ENCODE results near the gene RPS24. TPM values are rescaled to one million over a fixed set of nuclear protein-coding genes. Genes with fewer than 3 reads are reported as not detected.

RPS24 gene
- total RNA-seq, 1 donor from 2014 or later, result 691 TPM

DNA sequence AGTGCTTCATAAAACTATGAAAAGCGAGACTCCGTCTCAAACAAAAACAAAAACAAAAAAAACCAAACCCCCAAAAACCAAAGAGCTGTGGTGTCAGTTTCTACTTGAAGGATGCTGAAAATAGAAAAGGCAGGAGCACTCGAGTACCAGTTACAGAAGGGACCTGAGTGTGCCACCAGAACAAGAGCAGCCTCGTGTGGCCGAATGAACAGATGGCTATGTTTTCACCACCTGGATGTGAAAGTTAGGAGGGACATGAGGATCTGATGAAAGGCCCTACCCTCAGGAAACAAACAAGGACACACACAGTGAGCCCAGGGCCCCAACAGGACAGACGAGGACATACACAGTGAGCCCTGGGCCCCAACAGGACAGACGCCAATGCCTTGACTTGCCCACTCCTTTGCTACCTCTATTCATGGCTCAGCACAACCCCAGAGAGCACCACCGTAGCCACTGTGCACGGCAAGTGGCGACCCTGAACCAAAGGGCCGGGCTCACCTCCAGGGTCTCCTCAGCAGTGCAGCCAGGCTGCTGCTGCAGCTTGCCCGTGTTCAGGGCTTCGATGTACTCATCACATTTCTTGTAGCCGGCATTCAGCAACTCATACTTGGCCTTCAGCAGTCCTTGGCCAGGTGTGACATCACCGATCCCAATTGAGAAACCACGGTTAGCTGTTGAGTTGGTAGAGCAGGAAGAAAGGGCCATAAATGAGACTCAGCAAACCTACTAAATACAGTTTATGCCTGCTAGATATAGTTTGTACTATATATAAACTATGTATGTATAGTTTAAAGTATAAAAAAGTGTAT lies 29.2 kb upstream of the RPS24 start:
- Mint-ChIP-seq H3K9me3 (ENCODE audit: unreplicated experiment) (peaks cover 2% of the 10 kb centered on the region), H3K4me3 (ENCODE audit: unreplicated experiment) (no peak overlapping the region), H3K4me1 (ENCODE audit: low read depth, unreplicated experiment) (peaks cover 3% of the 10 kb centered on the region), H3K27ac (ENCODE audit: unreplicated experiment) (no peak overlapping the region), H3K27me3 (ENCODE audit: unreplicated experiment) (no peaks in the 10 kb centered on the region), H3K36me3 (ENCODE audit: unreplicated experiment) (no peaks in the 10 kb centered on the region)
- DNase-seq, result no peak
- TF ChIP-seq, protein P1, sequence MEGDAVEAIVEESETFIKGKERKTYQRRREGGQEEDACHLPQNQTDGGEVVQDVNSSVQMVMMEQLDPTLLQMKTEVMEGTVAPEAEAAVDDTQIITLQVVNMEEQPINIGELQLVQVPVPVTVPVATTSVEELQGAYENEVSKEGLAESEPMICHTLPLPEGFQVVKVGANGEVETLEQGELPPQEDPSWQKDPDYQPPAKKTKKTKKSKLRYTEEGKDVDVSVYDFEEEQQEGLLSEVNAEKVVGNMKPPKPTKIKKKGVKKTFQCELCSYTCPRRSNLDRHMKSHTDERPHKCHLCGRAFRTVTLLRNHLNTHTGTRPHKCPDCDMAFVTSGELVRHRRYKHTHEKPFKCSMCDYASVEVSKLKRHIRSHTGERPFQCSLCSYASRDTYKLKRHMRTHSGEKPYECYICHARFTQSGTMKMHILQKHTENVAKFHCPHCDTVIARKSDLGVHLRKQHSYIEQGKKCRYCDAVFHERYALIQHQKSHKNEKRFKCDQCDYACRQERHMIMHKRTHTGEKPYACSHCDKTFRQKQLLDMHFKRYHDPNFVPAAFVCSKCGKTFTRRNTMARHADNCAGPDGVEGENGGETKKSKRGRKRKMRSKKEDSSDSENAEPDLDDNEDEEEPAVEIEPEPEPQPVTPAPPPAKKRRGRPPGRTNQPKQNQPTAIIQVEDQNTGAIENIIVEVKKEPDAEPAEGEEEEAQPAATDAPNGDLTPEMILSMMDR (IDR thresholded peaks at IDR 0.05; ENCODE audit: partially characterized antibody, unreplicated experiment), result no peak

DNA sequence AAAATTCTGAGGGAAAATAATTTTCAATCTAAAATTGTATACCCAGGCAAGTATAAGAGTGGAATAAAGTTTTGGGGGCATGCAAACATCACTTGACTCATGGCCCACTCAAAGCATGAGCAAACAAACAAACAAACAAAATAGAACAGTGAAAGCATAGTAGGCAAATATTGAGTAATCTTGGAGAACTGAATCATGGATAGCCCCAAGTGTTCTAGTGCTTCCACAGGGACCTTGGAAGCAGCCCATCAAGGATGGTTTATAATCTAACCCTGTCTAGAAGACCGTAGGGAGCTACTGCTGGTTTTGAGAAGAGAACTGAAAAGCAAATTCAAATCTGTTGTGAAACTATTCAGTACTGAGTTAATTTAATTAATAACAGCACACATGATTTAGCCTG lies 26.5 kb upstream of the RPS24 start:
- no peak for DNase-seq
- Mint-ChIP-seq H3K27me3 (ENCODE audit: unreplicated experiment) (no peaks in the 10 kb centered on the region), H3K36me3 (ENCODE audit: unreplicated experiment) (no peaks in the 10 kb centered on the region), H3K4me1 (ENCODE audit: low read depth, unreplicated experiment) (peaks cover 3% of the 10 kb centered on the region), H3K27ac (ENCODE audit: unreplicated experiment) (no peak overlapping the region), H3K4me3 (ENCODE audit: unreplicated experiment) (no peak overlapping the region), H3K9me3 (ENCODE audit: unreplicated experiment) (peaks cover 2% of the 10 kb centered on the region)
- TF ChIP-seq, protein P1 (IDR thresholded peaks at IDR 0.05; ENCODE audit: partially characterized antibody, unreplicated experiment), result no peak

DNA sequence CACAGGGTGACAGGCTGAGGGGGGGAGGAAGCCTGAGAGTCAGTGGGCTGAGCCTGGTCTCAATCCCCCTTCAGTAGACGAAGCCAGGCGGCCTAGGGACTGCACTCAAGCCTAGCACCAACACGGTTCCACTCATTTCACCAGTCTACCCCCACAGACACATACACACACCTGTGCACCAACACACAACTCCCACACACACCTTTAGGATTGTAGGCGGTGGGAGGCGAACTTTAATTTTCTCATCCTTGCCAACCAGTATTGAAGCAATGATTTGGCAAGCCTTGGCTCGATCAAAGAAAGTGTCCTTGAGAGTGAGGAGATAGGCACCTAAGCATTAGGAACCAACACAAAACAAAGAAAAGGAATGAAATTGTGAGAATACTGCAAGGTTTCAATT lies 24.0 kb upstream of the RPS24 start:
- no peaks in the 10 kb centered on the region for H3K4me1 Mint-ChIP-seq (ENCODE audit: low read depth, unreplicated experiment)
- TF ChIP-seq, protein P1 (IDR thresholded peaks at IDR 0.05; ENCODE audit: partially characterized antibody, unreplicated experiment), result no peak
- no peak for DNase-seq
- H3K27ac Mint-ChIP-seq (ENCODE audit: unreplicated experiment), result no peak overlapping the region
- no peaks in the 10 kb centered on the region for H3K36me3 Mint-ChIP-seq (ENCODE audit: unreplicated experiment)
- no peaks in the 10 kb centered on the region for H3K9me3 Mint-ChIP-seq (ENCODE audit: unreplicated experiment)
- H3K4me3 Mint-ChIP-seq (ENCODE audit: unreplicated experiment), result no peak overlapping the region
- H3K27me3 Mint-ChIP-seq (ENCODE audit: unreplicated experiment), result no peaks in the 10 kb centered on the region

DNA sequence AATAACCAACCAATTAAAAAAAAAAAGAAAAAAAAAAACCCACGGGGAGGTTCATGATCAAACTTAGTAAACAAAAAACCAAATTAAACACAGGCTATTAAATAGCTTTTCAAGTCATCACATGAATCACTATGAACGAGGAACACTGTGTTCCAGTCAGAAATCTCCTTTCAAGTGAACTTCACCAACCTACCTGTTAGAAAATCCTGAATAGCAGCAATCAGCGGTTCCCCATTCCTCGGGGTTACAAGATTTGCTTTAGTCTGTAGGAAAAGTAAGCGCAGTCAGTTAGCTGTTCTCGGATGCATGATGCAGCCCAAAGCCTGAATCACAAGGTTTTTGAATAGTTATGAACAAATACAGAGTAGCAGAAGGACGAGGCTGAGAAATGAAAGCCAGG lies 23.4 kb upstream of the RPS24 start:
- H3K4me3 Mint-ChIP-seq (ENCODE audit: unreplicated experiment), result no peak overlapping the region
- TF ChIP-seq, protein P1 (IDR thresholded peaks at IDR 0.05; ENCODE audit: partially characterized antibody, unreplicated experiment), result no peak
- H3K27me3 Mint-ChIP-seq (ENCODE audit: unreplicated experiment), result no peaks in the 10 kb centered on the region
- no peaks in the 10 kb centered on the region for H3K9me3 Mint-ChIP-seq (ENCODE audit: unreplicated experiment)
- no peaks in the 10 kb centered on the region for H3K4me1 Mint-ChIP-seq (ENCODE audit: low read depth, unreplicated experiment)
- H3K36me3 Mint-ChIP-seq (ENCODE audit: unreplicated experiment), result no peaks in the 10 kb centered on the region
- DNase-seq, result no peak
- H3K27ac Mint-ChIP-seq (ENCODE audit: unreplicated experiment), result no peak overlapping the region

DNA sequence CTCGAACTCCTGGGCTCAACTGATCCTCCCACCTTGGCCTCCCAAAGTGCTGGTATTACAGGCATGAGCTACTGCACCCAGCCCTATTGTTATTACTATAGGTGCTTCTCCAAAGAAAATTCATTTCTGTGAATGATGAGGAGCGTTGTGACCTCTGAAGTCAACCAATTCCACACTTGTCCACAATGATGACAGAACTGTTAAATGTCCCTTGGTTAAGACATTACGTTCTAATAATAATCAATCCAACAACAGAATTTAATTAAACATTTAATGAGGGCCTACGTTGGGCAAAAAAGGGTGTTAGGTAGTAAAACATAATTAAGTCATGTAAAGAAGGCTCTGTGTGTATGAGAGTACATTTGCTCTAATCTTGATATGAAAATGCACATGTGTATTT lies 22.6 kb upstream of the RPS24 start:
- Mint-ChIP-seq H3K4me1 (ENCODE audit: low read depth, unreplicated experiment) (no peaks in the 10 kb centered on the region), H3K27ac (ENCODE audit: unreplicated experiment) (no peak overlapping the region), H3K27me3 (ENCODE audit: unreplicated experiment) (no peaks in the 10 kb centered on the region), H3K9me3 (ENCODE audit: unreplicated experiment) (no peaks in the 10 kb centered on the region), H3K4me3 (ENCODE audit: unreplicated experiment) (no peak overlapping the region), H3K36me3 (ENCODE audit: unreplicated experiment) (no peaks in the 10 kb centered on the region)
- DNase-seq, result no peak
- TF ChIP-seq, protein P1 (IDR thresholded peaks at IDR 0.05; ENCODE audit: partially characterized antibody, unreplicated experiment), result no peak
